BJ (cell line): ENCODE measurements around the gene CBX4. TPM values are rescaled to one million over a fixed set of nuclear protein-coding genes. Genes with fewer than 3 reads are reported as not detected.
A peak's percentile ranks its signal among the peaks of the same experiment; 100 is the strongest.

Source experiments
- CTCF ChIA-PET: fragments of 350-600 bp; formaldehyde crosslinking; extraction: SDS; loops from one replicate; lab custom pipeline; 2021; ENCODE audit warnings: antibody characterized with exemption, inconsistent platforms; lab: Yijun Ruan, JAX
- POLR2A ChIA-PET: fragments of 300-600 bp; sonication (Branson Sonifier 250); formaldehyde crosslinking; extraction: SDS; loops from one replicate; lab custom pipeline; 2021; ENCODE audit warnings: antibody characterized with exemption; lab: Charles Lee
- DNase-seq: peaks from one replicate; pipeline ENCODE4 v3.0.0-alpha.2; 2011; ENCODE audit warnings: low read depth
- H3K27me3 ChIP-seq: 2 replicates; pipeline ENCODE4 v1.6.0; 2011; ENCODE audit warnings: low read length; ENCODE audit not compliant: control insufficient read depth, insufficient read depth
- H3K36me3 ChIP-seq: 2 replicates; pipeline ENCODE4 v1.5.1; 2011; ENCODE audit warnings: low read length; ENCODE audit not compliant: control insufficient read depth, insufficient read depth
- H3K4me3 ChIP-seq: 2 replicates; pipeline ENCODE4 v1.5.1; 2011; ENCODE audit warnings: low read depth, mild to moderate bottlenecking, control low read depth, low read length
- polyA plus RNA-seq: library from polyadenylated mRNA; depleted of rRNA; stranded (reverse); fragments of >200 nt; gene quantifications from 2 replicates; pipeline ENCODE4 v1.2.3, GENCODE V29; 2011
- TF ChIP-seq, protein P1 (sequence below): IDR thresholded peaks from 2 replicates; pipeline ENCODE4 v1.5.1; 2011; ENCODE audit warnings: low read depth, mild to moderate bottlenecking, control low read depth, inconsistent platforms, low read length, moderate library complexity; ENCODE audit not compliant: insufficient read depth

The CBX4 gene
- polyA plus RNA-seq, 1 experiment, result 10.4 TPM

- TF ChIP-seq, protein P1, sequence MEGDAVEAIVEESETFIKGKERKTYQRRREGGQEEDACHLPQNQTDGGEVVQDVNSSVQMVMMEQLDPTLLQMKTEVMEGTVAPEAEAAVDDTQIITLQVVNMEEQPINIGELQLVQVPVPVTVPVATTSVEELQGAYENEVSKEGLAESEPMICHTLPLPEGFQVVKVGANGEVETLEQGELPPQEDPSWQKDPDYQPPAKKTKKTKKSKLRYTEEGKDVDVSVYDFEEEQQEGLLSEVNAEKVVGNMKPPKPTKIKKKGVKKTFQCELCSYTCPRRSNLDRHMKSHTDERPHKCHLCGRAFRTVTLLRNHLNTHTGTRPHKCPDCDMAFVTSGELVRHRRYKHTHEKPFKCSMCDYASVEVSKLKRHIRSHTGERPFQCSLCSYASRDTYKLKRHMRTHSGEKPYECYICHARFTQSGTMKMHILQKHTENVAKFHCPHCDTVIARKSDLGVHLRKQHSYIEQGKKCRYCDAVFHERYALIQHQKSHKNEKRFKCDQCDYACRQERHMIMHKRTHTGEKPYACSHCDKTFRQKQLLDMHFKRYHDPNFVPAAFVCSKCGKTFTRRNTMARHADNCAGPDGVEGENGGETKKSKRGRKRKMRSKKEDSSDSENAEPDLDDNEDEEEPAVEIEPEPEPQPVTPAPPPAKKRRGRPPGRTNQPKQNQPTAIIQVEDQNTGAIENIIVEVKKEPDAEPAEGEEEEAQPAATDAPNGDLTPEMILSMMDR, result no peak
- ChIA-PET CTCF (interaction anchor here (0.9 to 2.9 kb wide), 3 partner anchors 15 to 178 kb away, joined by 3 to 26 read pairs (median 4); partner anchors contain the start of gene CBX4), POLR2A (no interaction called here)
- DNase-seq, result no peak
- Histone ChIP-seq H3K27me3 (peaks cover 67% of the 10 kb centered on the region), H3K4me3 (no peak overlapping the region), H3K36me3 (no peaks in the 10 kb centered on the region)
These were observed 24.9 kb downstream of the CBX4 start for GRCh38 chr17:79814127-79814973.

DNA sequence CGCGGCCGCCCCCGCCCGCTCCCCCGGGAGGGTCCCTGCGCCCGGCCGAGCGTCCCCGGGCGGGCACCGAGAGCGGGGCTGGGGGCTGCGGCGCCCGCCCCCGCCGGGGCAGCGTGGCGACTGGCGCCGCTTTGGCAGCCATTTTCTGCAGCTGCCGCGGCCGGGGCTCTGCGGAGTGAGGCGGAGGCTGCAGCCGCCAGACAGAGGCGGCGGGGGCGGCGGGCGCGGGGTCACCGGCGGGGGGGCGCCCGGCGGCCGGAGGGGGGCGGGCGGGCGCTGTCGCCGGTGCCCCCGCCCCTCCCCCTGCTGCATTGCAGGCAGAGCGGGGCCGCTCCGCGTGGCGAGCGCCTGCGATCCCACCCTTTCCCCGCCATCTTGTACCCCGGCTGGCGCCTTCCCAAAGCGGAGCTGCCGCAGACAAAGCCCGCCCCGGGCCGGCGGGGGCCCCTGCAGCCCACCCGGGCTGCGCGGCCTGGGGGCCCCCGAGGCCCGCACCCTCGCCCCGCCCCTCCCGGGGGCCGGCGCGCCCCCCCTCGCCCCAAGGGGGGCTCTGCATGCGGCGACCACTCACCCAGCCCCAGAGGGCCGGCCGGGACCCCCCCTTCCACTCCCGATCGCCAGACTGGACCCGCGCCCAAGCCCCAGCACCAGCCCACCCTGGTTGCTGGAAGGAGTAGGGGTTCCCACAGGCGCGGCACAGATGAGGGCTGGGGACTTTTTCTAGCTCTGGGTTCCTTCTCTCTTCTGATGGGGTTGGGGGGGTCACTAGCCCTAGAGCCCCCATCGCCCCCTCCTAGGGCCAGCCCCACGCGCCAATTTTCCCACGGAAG, 25.7 kb downstream of the CBX4 start:
- ChIA-PET POLR2A (no interaction called here), CTCF (interaction anchor here (1.2 to 3.1 kb wide), 4 partner anchors 11 to 68 kb away, joined by 4 to 26 read pairs (median 11); partner anchors contain the start of gene CBX4)
- H3K27me3 ChIP-seq, result peaks cover 68% of the 10 kb centered on the region
- TF ChIP-seq, protein P1, result no peak
- DNase-seq, result no peak
- H3K4me3 ChIP-seq, result peak overlapping the region; percentile 20
- no peaks in the 10 kb centered on the region for H3K36me3 ChIP-seq

GRCh38 chr17:79812353-79813258, 26.6 kb downstream of the CBX4 start:
- peaks cover 69% of the 10 kb centered on the region for H3K27me3 ChIP-seq

GRCh38 chr17:79811868-79812352, 27.3 kb downstream of the CBX4 start:
- Histone ChIP-seq H3K4me3 (no peak overlapping the region), H3K27me3 (peaks cover 71% of the 10 kb centered on the region), H3K36me3 (no peaks in the 10 kb centered on the region)
- ChIA-PET POLR2A (no interaction called here), CTCF (interaction anchor here (0.9 to 3.1 kb wide), 15 partner anchors 9 to 181 kb away, joined by 3 to 26 read pairs (median 5); partner anchors contain the start of genes CBX4 and CBX8)
- TF ChIP-seq, protein P1, result no peak
- no peak for DNase-seq

More at GRCh38 chr17:79812353-79813258, 26.6 kb downstream of the CBX4 start:
- H3K36me3 ChIP-seq, result no peaks in the 10 kb centered on the region
- ChIA-PET POLR2A (no interaction called here), CTCF (interaction anchor here (0.6 to 3.1 kb wide), 13 partner anchors 9 to 180 kb away, joined by 3 to 26 read pairs (median 5); partner anchors contain the start of genes CBX4 and CBX8)
- no peak for DNase-seq
- TF ChIP-seq, protein P1, result no peak
- H3K4me3 ChIP-seq, result no peak overlapping the region
